ENCODE data around the gene DEFB108B. TPM values are rescaled to one million over a fixed set of nuclear protein-coding genes. Genes with fewer than 3 reads are reported as not detected.
"Not testable (repeated sequence)": the region's sequence is repeated elsewhere in the genome, so short reads cannot be mapped to it uniquely, and the experiment has no call there.

Gene DEFB108B
- total RNA-seq, 1 experiment from 2014 or later, result not detected

DNA sequence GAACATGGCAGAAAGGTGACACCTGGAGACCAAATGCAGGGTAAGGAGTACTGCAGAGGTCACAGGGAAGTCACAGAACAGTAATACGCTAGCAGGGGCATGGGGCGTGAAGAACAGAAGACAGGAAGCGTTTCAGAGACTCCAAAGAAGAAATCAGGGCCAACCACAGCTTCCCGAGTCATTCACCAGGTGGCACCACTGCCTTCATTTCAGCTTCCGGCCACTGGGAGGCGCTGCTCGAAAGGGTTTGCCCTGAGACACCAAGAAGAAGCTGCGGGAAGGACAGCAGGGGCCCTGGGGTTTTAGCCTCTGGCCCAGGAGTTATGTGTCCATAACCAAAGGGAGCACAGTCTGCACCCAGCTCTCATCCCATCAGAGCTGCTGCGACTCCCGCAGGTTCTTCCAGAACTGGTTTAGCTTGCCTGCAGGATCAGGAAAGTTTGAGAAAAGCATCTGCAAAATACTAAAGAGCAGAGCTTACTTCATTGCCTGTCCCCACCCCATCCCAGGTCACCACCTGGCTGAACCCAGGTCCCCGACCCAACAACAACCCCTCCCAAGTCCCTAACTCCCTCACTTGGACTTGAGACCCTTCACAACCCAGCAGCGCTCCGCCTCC lies 32.6 kb upstream of the DEFB108B start:
- H3K27ac Mint-ChIP-seq (ENCODE audit: unreplicated experiment); H3K4me1 Mint-ChIP-seq (ENCODE audit: low read depth, unreplicated experiment); H3K27me3 Mint-ChIP-seq (ENCODE audit: unreplicated experiment); H3K9me3 Mint-ChIP-seq (ENCODE audit: low read depth, unreplicated experiment); BruUV-seq (replicated peaks); H3K36me3 Mint-ChIP-seq (ENCODE audit: insufficient read depth, unreplicated experiment); H3K4me3 Mint-ChIP-seq (ENCODE audit: low read depth, unreplicated experiment); intact Hi-C loops (cut with micrococcal nuclease; ENCODE audit: unreplicated experiment): not testable (repeated sequence)
- DNase-seq, result peak; percentile 77
- TF ChIP-seq, protein P1, sequence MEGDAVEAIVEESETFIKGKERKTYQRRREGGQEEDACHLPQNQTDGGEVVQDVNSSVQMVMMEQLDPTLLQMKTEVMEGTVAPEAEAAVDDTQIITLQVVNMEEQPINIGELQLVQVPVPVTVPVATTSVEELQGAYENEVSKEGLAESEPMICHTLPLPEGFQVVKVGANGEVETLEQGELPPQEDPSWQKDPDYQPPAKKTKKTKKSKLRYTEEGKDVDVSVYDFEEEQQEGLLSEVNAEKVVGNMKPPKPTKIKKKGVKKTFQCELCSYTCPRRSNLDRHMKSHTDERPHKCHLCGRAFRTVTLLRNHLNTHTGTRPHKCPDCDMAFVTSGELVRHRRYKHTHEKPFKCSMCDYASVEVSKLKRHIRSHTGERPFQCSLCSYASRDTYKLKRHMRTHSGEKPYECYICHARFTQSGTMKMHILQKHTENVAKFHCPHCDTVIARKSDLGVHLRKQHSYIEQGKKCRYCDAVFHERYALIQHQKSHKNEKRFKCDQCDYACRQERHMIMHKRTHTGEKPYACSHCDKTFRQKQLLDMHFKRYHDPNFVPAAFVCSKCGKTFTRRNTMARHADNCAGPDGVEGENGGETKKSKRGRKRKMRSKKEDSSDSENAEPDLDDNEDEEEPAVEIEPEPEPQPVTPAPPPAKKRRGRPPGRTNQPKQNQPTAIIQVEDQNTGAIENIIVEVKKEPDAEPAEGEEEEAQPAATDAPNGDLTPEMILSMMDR (IDR thresholded peaks at IDR 0.05; ENCODE audit: unreplicated experiment), result peak; percentile 64
- CTCF ChIA-PET, result interaction anchor here (0.7 to 1.1 kb wide), 2 partner anchors 12 to 215 kb away, joined by 3 to 8 read pairs; no protein-coding TSS in a partner anchor

DNA sequence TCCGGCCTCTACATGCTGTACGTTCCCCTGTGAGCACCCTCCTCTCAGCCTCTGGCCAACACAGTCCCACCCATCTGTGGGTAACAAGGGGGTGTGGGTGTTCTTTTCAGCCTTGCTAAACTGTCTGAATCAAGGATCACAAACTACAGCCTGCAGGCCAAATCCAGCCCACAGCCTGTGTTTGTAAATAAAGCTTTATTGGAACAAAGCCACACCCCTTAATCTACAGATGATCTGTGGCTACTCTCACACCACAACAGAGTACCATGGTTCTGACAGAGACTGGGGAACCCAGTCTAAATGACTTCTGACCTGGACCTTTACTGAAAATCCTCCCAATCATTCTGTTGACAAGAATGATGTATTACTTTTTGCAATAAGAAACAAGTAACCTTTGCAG lies 32.0 kb upstream of the DEFB108B start:
- H3K36me3 Mint-ChIP-seq (ENCODE audit: insufficient read depth, unreplicated experiment); DNase-seq; H3K4me3 Mint-ChIP-seq (ENCODE audit: low read depth, unreplicated experiment); H3K4me1 Mint-ChIP-seq (ENCODE audit: low read depth, unreplicated experiment); H3K9me3 Mint-ChIP-seq (ENCODE audit: low read depth, unreplicated experiment); intact Hi-C loops (cut with micrococcal nuclease; ENCODE audit: unreplicated experiment); H3K27ac Mint-ChIP-seq (ENCODE audit: unreplicated experiment); H3K27me3 Mint-ChIP-seq (ENCODE audit: unreplicated experiment); BruUV-seq (replicated peaks): not testable (repeated sequence)
- CTCF ChIA-PET, result interaction anchor here (1.1 kb wide), 1 partner anchor 12 kb away, joined by 8 read pairs; no protein-coding TSS in a partner anchor

GRCh38 chr11:71802874-71803273 lies 30.1 kb upstream of the DEFB108B start:
- H3K4me3 Mint-ChIP-seq (ENCODE audit: low read depth, unreplicated experiment); H3K27me3 Mint-ChIP-seq (ENCODE audit: unreplicated experiment); BruUV-seq (replicated peaks); H3K36me3 Mint-ChIP-seq (ENCODE audit: insufficient read depth, unreplicated experiment); H3K9me3 Mint-ChIP-seq (ENCODE audit: low read depth, unreplicated experiment); DNase-seq; H3K4me1 Mint-ChIP-seq (ENCODE audit: low read depth, unreplicated experiment); intact Hi-C loops (cut with micrococcal nuclease; ENCODE audit: unreplicated experiment); H3K27ac Mint-ChIP-seq (ENCODE audit: unreplicated experiment); CTCF ChIA-PET: not testable (repeated sequence)

DNA sequence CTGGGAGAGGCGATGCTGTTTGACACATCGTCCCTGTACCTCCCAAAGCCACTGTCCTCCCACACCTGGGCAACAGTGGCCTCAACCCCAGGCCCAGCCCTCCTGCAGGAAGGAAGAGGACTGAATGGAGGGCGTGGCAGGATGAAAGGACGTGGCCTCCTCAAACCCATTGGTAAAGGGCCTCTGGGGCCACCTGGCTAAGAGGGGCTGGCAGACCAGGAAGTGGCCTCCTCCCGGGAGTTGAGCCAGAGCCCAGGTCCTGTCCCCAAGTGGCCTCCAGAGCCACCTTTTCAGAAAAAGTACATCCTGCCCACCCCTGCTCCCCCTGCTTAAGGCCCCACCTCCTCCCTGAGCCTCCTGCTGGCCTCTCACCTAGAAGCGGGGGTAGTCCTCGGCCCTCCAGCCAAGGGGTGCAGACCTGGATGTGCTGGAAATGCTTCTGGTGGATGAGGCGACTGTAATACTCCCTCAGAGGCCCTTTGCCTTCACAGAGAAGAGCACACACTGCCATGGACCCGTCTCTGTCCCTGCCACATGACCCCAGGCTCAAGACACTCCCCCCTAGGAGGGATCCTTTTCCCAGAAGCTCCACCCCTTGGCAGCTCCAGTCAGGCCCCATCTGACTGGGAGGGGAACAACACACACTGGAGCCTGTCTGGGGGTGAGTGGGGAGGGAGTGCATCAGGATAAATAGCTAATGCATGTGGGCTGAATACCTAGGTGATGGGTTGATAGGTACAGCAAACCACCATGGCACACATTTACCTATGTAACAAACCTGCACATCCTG lies 28.6 kb upstream of the DEFB108B start:
- H3K27me3 Mint-ChIP-seq (ENCODE audit: unreplicated experiment); H3K4me3 Mint-ChIP-seq (ENCODE audit: low read depth, unreplicated experiment); CTCF ChIA-PET; DNase-seq; H3K4me1 Mint-ChIP-seq (ENCODE audit: low read depth, unreplicated experiment); H3K27ac Mint-ChIP-seq (ENCODE audit: unreplicated experiment); intact Hi-C loops (cut with micrococcal nuclease; ENCODE audit: unreplicated experiment); BruUV-seq (replicated peaks); H3K36me3 Mint-ChIP-seq (ENCODE audit: insufficient read depth, unreplicated experiment); H3K9me3 Mint-ChIP-seq (ENCODE audit: low read depth, unreplicated experiment): not testable (repeated sequence)

DNA sequence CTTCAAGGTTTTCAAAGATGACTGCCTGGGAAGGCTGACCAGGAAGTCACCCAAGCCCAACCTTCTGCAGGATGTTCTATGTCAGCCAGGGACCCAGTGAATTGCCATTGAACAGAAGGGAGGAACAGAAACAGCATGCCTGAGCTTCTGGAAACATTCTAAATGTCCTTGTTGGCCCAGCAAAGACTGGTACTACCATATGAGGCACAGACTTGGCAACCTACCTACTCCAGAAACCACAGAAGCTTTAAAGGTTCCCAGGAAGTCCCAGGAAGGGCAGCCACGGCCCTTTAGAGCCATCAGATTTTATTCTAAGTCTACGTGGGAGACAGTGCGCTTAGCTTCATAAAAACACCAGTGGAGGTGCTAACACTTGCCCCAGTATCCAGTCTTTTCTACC lies 20.5 kb upstream of the DEFB108B start:
- H3K36me3 Mint-ChIP-seq (ENCODE audit: insufficient read depth, unreplicated experiment); BruUV-seq (replicated peaks); H3K27ac Mint-ChIP-seq (ENCODE audit: unreplicated experiment); H3K27me3 Mint-ChIP-seq (ENCODE audit: unreplicated experiment); intact Hi-C loops (cut with micrococcal nuclease; ENCODE audit: unreplicated experiment); DNase-seq; H3K4me1 Mint-ChIP-seq (ENCODE audit: low read depth, unreplicated experiment); H3K9me3 Mint-ChIP-seq (ENCODE audit: low read depth, unreplicated experiment): not testable (repeated sequence)
- peak overlapping the region; percentile 67 for H3K4me3 Mint-ChIP-seq (ENCODE audit: low read depth, unreplicated experiment)
- CTCF ChIA-PET, result interaction anchor here (2.2 kb wide), 1 partner anchor 12 kb away, joined by 8 read pairs; no protein-coding TSS in a partner anchor

- H3K4me1 Mint-ChIP-seq (ENCODE audit: low read depth, unreplicated experiment); BruUV-seq (replicated peaks); H3K27ac Mint-ChIP-seq (ENCODE audit: unreplicated experiment); H3K9me3 Mint-ChIP-seq (ENCODE audit: low read depth, unreplicated experiment); H3K27me3 Mint-ChIP-seq (ENCODE audit: unreplicated experiment); intact Hi-C loops (cut with micrococcal nuclease; ENCODE audit: unreplicated experiment); H3K36me3 Mint-ChIP-seq (ENCODE audit: insufficient read depth, unreplicated experiment): not testable (repeated sequence)
- peak overlapping the region; percentile 67 for H3K4me3 Mint-ChIP-seq (ENCODE audit: low read depth, unreplicated experiment)
- peak; percentile 82 for DNase-seq
- TF ChIP-seq, protein P1 (IDR thresholded peaks at IDR 0.05; ENCODE audit: unreplicated experiment), result peak; percentile 64
- CTCF ChIA-PET, result interaction anchor here (2.2 kb wide), 1 partner anchor 13 kb away, joined by 8 read pairs; no protein-coding TSS in a partner anchor
Measured at GRCh38 chr11:71813481-71814355, 19.3 kb upstream of the DEFB108B start.

- H3K9me3 Mint-ChIP-seq (ENCODE audit: low read depth, unreplicated experiment); H3K4me3 Mint-ChIP-seq (ENCODE audit: low read depth, unreplicated experiment); H3K27ac Mint-ChIP-seq (ENCODE audit: unreplicated experiment); CTCF ChIA-PET; DNase-seq; H3K4me1 Mint-ChIP-seq (ENCODE audit: low read depth, unreplicated experiment); H3K36me3 Mint-ChIP-seq (ENCODE audit: insufficient read depth, unreplicated experiment); H3K27me3 Mint-ChIP-seq (ENCODE audit: unreplicated experiment); intact Hi-C loops (cut with micrococcal nuclease; ENCODE audit: unreplicated experiment); BruUV-seq (replicated peaks): not testable (repeated sequence)
Measured at GRCh38 chr11:71821539-71821938, 11.5 kb upstream of the DEFB108B start.

- H3K36me3 Mint-ChIP-seq (ENCODE audit: insufficient read depth, unreplicated experiment); DNase-seq; H3K27ac Mint-ChIP-seq (ENCODE audit: unreplicated experiment); H3K9me3 Mint-ChIP-seq (ENCODE audit: low read depth, unreplicated experiment); BruUV-seq (replicated peaks); intact Hi-C loops (cut with micrococcal nuclease; ENCODE audit: unreplicated experiment); H3K4me3 Mint-ChIP-seq (ENCODE audit: low read depth, unreplicated experiment); H3K27me3 Mint-ChIP-seq (ENCODE audit: unreplicated experiment); H3K4me1 Mint-ChIP-seq (ENCODE audit: low read depth, unreplicated experiment): not testable (repeated sequence)
- CTCF ChIA-PET, result interaction anchor here (0.7 kb wide), 1 partner anchor 174 kb away, joined by 7 read pairs; no protein-coding TSS in a partner anchor
Measured at GRCh38 chr11:71829247-71829646, 3.8 kb upstream of the DEFB108B start.
